ENCODE data around the gene ECE2.
"Not testable (repeated sequence)": the region's sequence is repeated elsewhere in the genome, so short reads cannot be mapped to it uniquely, and the experiment has no call there.

The ECE2 gene

GRCh38 chr3:184337399-184337714 lies 61.5 kb downstream of the ECE2 start, which contains the start of gene FAM131A:
FAM131A (plus strand) TSS chr3:184337600; CDS start chr3:184337631, 31 bp downstream.
- peak; percentile 86 for DNase-seq

- DNase-seq: no peak
Observed at GRCh38 chr3:184337981-184338380, 62.2 kb downstream of the ECE2 start.

GRCh38 chr3:184338511-184338945 lies 62.7 kb downstream of the ECE2 start:
- DNase-seq: peak; percentile 93

- DNase-seq: no peak
Observed at GRCh38 chr3:184339001-184339400, 63.2 kb downstream of the ECE2 start.

- DNase-seq: not testable (repeated sequence)
Observed at GRCh38 chr3:184339451-184340135, 63.8 kb downstream of the ECE2 start.

- no peak for DNase-seq
Observed at GRCh38 chr3:184341925-184342324, 66.1 kb downstream of the ECE2 start.

Measured in right hindlimb (tissue), 1 donor.